HG03103 (cell line): ENCODE results near the gene SMG6.
"Not testable (repeated sequence)": the region's sequence is repeated elsewhere in the genome, so short reads cannot be mapped to it uniquely, and the experiment has no call there.

Experiments
- ATAC-seq: cut with Tn5 transposase; IDR thresholded peaks from one replicate; pipeline ENCODE4 v1.9.1; 2021; ENCODE audit warnings: low read depth; ENCODE audit not compliant: unreplicated experiment

Gene SMG6

DNA sequence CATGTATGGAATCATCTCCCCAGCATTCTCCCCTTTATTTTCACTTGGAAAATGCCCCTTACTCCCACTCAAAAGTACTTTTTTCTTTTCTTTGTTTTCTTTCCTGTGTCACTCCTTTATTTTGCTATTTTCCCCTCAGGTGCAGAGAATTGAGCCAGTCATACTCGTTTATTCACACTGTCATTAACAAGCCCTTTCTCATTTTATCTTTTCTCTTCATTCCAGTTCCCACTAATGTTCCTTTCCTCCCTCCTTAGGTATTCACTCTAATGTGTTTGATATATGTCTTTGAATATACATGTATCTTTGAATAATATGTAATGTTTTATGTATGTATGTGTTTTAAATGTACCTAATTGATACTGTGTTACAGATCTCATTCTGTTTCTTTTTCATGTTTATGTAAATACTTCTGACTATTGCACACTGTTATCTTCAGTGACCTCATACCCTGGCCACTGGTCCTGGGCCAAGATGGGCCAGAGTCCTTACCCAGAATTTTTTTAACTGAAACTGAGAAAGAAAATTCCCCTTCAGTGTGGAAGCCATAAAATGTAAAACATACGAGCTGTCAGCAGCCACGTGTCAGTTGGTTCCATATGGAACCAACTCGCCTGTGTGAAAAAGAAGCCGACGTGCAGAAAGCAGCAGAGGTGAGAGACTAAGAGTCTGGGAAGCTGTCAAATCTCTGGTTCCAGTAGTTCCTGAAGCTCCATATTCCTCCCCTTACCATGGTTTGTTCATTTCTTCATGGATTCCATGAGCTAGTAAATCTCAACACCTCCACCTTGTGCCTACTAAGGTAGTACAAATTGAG is 6.0 kb upstream of the SMG6 start:
- no peak for ATAC-seq

DNA sequence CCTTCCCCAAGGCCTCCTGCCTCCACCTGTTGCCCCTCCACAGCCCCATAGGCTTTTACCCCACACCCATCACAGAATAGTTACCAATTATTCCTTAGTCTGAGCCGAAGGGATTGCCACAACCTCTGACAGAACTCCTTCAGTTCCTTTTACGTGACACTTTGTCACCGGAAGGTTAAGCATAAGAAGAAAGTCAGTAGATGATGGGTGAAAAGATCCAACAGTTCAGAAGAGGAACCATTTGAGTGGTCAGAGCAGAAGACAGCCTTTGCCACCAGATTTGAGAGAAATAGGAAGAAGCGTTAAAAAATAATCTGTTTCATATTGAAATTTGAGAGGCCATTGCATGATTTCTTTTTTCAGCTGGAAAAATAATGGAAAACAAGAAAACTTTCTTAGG is 1.3 kb upstream of the SMG6 start:
- no peak for ATAC-seq

DNA sequence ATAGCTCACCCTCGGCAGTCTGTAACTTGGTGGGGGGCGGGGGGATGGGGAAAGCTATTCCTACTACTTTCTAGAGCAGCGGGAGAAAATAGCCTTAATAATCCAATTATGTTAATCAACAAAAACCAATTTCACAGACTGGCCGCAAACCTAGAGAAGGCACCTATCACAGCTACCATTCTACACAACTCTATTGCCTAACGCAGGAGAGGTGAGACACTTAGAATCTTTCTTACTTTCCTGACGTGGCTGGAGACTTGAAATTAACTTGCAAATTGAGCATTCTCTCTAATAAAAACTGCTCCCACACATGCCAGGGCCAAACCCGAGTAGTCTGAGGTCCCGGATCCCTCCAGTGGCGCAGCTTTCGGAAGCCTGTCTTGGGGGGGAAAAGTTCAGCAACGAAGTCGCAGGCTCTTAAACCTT is 794 bp downstream of the SMG6 start:
- no peak for ATAC-seq

DNA sequence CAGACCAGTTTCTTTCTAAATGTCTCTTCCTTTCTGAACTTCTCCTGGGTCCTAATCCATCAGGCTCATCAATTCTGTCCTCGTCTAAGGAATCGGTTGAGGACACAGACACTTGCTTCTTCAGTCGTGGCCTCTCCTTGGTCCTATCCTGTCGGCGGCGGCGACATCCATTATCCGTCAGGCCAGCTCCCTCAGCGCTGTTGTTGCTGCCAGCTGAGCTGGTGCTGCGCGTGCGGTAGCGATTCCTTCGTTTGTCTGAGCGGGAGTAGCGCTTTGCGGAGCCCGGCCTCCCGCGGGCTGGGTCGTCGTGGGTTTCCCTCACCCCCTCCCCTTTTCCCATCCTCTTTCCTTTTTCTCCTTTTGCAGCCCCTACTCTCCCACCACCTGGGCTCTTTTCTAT is 3.8 kb downstream of the SMG6 start:
- ATAC-seq, result no peak

DNA sequence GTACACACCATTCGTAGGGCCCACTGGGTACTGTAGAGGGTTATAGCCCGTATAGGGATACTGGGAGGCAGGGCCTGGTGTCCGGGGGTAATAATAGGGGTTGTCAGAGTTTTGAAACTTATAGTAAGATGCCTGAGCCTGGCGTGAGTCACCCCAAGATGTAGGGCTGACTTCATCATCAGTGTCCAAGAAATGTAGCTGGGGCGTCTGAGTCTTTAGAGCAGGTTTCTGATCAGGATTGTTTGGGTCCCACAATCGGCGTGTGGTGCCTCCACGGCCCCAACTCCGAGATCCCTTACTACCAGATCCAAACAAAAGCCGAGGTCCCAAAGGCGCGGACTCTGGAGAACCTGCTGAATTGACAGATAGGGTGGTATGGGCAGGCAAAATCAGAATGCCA is 4.4 kb downstream of the SMG6 start:
- ATAC-seq, result no peak

DNA sequence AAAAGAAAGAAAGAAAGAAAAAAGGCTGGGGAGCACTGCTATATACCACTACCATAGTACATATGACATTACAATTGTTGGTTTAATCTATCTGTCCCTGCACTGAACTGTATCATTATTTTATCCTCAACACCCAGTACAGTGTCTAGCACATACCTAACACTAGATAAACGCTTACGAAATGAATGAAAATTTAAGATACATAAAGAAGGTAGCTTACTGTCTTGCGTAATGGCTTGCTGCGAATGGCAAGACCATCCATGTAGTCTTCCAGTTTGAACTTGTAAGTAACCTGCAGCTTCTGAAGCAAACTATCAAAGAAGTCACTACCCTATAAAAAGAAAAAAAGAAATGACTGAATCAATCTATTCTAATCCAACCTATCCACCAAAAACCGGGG is 6.6 kb downstream of the SMG6 start:
- ATAC-seq, result no peak

DNA sequence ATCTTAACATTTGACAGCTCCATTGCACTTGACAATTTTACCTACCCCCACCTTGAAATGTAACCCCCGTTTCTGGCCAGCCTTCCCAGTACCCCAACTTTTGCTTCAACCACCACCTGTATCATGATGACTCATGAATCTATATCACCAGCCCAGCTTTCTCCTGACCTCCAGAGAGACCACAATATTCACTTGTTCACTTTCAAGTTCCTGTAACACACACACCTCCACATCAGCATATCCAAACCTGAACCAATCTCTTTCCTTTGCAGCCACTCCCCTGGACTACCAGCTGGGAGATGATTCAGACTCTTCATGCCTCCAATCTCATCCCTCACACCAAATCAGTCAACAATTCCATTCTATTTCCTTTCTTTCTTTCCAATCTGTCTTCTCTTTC is 8.0 kb downstream of the SMG6 start:
- no peak for ATAC-seq

DNA sequence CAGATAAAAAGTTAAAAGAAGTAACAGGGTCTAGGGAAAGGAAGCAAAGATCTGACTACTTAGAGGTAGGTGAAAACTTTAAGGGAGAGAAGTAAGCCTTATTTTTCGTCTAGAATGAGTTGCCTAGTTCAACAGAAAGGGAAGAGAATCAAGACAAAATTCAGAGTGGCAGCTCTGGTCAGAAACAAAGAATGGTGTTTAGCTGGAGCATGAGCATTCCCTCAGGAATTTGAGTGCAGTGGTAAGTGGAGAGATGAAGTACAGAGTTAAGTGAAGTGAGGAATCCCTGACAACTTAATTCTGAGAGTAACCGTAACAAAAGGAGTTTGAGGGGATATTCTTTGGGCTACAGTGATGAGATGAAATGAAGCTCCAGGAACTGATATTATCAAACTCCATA is 11.5 kb downstream of the SMG6 start:
- ATAC-seq, result no peak

DNA sequence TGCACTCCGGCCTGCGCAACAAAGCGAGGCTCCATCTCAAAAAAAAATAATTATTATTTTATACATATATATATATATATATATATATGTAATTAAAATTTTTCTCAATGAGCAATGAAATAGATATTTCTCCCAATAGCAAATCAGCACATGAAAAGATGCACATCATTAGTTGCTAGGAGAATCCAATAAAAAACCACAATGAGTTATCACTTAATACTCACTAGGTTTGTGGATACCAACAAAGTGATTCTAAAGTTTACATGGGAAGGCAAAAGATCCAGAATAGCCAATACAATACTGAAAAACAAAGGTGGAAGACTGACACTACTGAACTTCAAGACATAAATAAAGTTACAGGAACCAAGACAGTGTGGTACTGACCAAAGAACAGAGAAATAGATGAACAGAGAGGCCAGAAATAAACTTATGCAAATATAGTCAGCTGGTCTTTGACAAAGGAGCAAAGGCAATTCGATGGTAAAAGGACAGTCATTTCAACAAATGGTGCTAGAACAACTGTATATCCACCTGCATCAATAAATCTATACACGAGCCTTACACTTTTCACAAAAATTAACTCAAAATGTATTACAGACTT is 13.6 kb downstream of the SMG6 start:
- ATAC-seq, result no peak

DNA sequence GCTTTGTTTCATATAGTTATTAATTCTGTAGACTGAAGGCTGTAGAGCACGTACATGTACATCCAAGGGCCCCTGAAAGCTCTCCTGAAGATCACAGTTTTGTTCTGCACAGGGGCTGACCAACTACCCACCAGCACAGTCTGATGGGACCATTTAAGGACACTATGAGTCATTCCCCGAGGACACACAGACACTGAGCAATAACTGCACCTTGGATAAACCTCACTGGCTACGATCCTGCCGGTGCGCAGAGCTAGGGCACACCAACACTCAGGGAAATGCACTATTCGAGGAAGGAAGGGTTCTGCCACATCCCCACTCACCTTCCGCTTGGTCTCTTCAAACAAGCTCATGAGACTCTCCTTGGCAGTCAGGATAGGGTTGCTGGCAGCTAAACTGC is 20.3 kb downstream of the SMG6 start:
- ATAC-seq, result no peak

DNA sequence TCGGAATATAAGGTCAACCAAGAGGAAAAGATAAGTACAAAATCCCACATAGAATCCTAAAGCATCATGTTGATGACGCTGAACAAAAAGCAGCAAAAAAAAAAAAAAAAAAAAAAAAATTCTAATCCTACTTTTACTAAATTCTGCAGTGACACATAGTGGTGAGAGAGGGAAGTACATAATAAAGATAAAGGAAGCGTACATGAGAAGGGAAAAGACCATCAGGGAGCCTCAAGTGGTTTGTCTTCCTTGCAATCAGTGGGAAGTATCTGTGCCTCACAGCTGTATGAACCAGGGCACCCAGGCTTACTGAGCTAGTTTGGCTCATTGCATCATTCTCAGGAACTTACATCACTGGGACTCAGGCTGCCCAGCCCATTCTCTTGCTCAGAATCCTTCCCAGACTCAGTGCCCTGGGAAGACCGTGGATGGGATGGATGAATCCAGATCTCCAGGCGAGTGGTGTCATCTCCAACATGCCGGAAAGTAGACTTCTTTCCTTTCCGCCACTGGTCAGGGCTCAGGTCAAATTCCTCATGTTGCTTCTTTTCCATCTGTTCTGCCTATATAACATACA is 21.2 kb downstream of the SMG6 start:
- ATAC-seq, result no peak

DNA sequence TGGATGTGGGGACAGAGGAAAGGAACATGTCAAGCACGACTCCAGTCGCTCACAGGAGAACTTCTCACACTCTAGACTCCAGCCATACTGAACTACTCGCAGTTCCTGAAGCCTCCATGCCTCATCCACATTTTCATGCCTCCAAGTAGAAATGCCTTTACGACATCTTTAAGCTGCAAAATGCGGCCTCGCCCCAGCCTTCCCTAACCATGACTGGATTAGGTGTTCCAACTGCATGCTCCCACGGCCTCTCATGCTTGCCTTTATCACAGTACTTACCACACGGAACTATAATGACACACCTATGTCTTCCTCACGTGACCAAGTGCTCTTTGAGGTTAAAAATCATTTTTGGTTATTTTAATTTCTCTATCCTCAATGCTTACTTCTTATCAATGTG is 23.9 kb downstream of the SMG6 start:
- ATAC-seq, result no peak

DNA sequence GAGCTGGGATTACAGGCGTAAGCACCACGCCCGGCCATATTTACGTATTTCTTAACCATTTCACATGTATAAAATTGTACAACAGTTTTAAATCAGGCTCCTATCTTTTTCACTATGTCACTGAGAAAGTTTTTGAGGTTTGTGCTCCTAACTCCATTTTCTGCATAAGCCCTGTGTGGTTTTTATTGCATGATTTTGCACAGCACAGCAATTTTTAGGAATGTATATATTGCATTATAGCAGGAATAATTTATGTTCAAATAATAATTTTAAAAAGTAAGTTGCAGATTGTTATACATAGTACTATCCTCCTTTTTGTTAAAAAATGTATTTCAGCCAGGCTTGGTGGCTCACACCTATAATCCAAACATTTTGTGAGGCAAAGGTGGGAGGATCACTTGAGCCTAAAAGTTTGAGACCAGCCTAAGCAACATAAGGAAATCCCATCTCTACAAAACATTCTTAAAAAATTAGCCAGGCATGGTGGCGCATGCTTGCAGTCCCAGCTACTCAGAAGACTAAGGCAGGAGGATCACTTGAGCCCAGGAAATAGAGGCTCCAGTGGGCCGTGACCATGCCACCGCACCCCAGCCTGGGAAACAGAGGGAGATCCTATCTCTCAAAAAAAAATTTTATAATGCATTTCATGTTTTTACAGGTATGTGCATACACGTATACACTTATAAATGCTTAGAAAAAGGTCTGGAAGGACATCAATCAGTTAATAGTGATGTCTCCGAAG is 26.0 kb downstream of the SMG6 start:
- no peak for ATAC-seq

DNA sequence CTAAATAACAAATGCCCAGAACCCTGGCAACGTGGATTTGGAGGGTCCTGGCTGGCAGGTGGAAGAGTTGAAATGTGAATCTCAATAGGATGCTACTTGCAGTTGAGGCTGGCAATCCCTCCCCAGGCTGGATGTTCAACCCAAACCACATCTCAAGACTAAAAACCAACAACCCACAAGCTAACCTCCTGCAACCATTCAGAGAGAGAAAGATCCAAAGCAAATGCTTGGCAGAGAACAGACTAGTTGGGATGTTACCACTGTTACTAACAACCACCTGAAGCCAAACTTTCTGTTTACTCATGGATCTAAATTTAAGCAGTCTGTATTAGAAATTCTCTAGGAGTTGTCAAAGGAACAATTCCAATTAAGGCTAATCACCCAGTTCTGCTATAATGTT is 27.9 kb downstream of the SMG6 start:
- ATAC-seq, result no peak

DNA sequence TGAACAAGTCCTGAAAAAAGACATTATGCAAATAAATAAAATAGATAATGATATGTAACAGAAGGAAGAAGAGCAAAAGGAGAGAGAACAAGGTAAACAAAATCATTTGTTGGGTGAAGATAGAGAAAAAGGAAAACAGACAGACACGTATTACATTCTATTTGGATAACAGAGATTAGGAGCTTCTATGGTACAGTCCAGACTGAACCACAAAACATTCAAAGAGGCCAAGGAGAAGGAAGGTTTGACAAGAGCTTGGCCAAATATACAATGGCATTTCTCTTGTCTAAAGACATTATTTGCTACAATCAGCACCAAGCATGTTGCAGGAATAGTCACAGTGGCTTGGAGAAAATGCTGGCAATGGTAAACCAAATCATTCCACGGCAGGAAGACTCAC is 29.2 kb downstream of the SMG6 start:
- no peak for ATAC-seq

DNA sequence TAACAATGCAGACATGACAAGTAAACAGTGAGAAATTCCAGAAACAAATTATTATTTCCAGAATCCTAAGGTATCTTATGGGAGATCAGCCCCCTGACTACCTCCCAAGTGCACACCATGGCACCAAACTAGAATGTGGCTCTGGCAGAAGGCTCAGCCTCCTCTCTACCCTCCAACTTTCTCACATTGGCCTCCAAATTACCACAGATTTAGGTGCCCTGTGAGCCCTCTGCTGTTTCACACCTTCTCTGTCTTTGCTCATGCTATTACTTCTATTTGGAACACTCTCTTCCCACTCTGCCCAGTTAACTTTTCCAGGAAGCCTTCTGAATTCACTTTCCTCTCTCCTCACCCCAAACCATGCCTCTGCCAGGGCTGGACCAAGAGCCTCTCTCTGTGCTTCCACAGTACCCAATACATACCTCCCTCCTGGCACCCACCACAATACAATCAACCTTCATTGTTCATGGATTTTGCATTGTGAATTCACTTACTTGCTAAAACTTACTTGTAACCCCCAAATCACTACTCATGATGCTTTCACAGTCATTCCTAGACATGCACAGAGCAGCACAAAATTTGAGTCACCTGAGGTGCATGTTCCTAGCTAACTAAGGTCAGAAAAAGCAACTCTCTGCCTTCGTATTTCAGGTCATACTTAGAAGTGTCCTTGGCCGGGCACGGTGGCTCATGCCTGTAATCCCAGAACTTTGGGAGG is 31.4 kb downstream of the SMG6 start:
- ATAC-seq, result no peak

DNA sequence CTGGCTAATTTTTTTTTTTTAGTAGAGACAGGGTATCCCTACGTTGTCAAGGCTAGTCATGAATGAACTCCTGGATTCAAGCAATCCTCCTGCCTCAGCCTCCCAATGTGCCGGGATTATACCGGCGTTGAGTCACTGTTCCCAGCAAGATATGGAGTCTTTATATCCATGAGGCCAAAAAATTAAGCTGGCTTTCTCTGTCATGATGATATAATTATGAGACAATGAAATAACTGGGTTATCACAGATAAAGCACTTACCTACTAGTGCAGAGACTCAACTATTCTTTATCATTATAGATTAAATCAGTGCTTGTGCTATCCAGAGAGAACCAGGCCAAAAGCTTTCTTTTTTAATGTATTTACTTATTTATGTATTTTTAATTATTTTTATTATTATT is 36.2 kb downstream of the SMG6 start:
- no peak for ATAC-seq

DNA sequence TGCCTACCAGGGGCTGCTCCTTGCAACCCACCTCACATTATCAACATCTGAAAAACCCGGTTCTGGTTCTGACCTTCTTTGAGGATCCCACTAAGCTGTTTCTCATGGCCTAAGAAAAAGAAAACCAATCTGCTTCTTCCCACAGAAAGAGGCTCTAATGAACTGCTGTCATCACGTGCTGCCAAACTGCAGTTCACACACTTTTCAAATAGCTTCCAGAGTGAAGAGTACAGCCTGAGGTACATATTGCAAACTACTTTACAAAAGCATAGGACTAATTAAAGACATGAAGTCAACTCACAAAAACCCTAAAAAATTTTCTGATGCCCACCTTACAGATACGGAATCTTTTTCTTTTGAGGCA is 36.7 kb downstream of the SMG6 start:
- ATAC-seq, result peak; percentile 24

DNA sequence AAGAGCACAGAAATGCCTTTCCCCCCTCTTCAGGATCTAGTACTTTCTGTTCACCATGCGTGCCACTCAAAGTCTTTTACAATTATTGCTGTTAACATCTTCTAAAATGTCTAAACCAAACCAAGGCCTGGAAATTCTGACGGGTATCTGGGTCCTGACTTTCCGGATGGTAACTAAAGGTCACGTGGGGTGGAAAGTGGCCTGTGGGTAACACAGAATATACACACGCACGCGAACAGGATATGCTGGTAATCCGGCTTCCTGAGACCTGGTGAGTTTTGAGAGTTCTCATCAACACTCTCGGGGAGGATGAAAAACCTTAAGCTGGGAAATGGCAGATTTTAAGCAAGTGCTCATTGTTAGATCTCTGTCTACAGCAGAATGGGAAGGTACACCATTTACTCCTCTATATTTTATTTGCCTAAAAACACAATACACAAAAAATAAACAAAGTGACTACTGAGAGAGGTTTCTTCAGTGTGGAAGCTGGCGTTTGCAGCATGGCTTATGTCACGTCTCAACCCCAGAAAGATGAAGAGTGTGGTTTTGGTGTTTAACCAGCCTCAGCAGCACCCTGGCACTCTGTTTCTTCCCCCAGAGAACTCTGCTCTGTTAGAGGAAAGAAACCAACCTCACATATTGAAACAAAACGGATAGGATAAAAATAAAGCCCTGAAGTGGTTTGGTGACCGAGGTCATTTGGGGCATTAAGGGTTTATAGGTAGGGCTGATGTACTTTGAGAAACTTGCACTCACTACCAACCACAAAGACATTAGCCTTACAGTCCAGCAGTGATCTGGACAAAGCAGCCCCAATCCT is 37.3 kb downstream of the SMG6 start:
- peak; percentile 61 for ATAC-seq

DNA sequence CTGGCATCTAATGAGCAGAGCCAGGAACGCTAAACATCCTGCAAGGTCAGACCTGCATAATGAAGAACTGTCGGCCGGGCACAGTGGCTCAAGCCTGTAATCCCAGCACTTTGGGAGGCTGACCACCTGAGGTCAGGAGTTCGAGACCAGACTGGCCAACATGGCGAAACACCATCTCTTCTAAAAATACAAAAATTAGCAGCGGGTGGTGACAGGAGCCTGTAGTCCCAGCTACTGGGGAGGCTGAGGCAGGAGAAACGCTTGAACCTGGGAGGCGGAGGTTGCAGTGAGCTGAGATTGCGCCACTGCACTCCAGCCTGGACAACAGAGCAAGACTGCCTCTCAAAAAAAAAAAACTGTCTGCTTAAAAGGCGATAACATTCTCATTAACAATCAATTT is 38.4 kb downstream of the SMG6 start:
- ATAC-seq, result not testable (repeated sequence)
